Measurements from ENCODE around the gene CARMIL1.

CARMIL1 gene

GRCh38 chr6:25601800-25602673, 322.9 kb downstream of the CARMIL1 start:
- no peak overlapping the region for H3K27ac Mint-ChIP-seq

GRCh38 chr6:25602674-25602982, 323.5 kb downstream of the CARMIL1 start:
- H3K9me3 Mint-ChIP-seq = no peaks in the 10 kb centered on the region

More at GRCh38 chr6:25601800-25602673, 322.9 kb downstream of the CARMIL1 start:
- Mint-ChIP-seq H3K36me3 (ENCODE audit: low read depth) (no peaks in the 10 kb centered on the region), H3K4me1 (ENCODE audit: low read depth) (no peaks in the 10 kb centered on the region), H3K9me3 (no peaks in the 10 kb centered on the region), H3K4me3 (no peak overlapping the region), H3K27me3 (no peaks in the 10 kb centered on the region)

GRCh38 chr6:25603251-25603650, 324.1 kb downstream of the CARMIL1 start:
- Mint-ChIP-seq H3K36me3 (ENCODE audit: low read depth) (no peaks in the 10 kb centered on the region), H3K4me3 (no peak overlapping the region), H3K27ac (no peak overlapping the region), H3K27me3 (no peaks in the 10 kb centered on the region), H3K9me3 (no peaks in the 10 kb centered on the region), H3K4me1 (ENCODE audit: low read depth) (no peaks in the 10 kb centered on the region)

More at GRCh38 chr6:25602674-25602982, 323.5 kb downstream of the CARMIL1 start:
- Mint-ChIP-seq H3K27me3 (no peaks in the 10 kb centered on the region), H3K27ac (no peak overlapping the region), H3K36me3 (ENCODE audit: low read depth) (no peaks in the 10 kb centered on the region), H3K4me3 (no peak overlapping the region), H3K4me1 (ENCODE audit: low read depth) (no peaks in the 10 kb centered on the region)

GRCh38 chr6:25606151-25606550, 327.0 kb downstream of the CARMIL1 start:
- Mint-ChIP-seq H3K36me3 (ENCODE audit: low read depth) (peaks cover 4% of the 10 kb centered on the region), H3K4me3 (no peak overlapping the region), H3K27me3 (no peaks in the 10 kb centered on the region), H3K4me1 (ENCODE audit: low read depth) (no peaks in the 10 kb centered on the region), H3K27ac (no peak overlapping the region), H3K9me3 (no peaks in the 10 kb centered on the region)

- H3K36me3 Mint-ChIP-seq (ENCODE audit: low read depth) = peaks cover 4% of the 10 kb centered on the region
- no peak overlapping the region for H3K27ac Mint-ChIP-seq
Observed at GRCh38 chr6:25608558-25609174, 329.5 kb downstream of the CARMIL1 start.

GRCh38 chr6:25612666-25613065, 333.5 kb downstream of the CARMIL1 start:
- Mint-ChIP-seq H3K27ac (no peak overlapping the region), H3K36me3 (ENCODE audit: low read depth) (peaks cover 4% of the 10 kb centered on the region), H3K4me1 (ENCODE audit: low read depth) (peaks cover 3% of the 10 kb centered on the region), H3K27me3 (no peaks in the 10 kb centered on the region), H3K9me3 (no peaks in the 10 kb centered on the region), H3K4me3 (no peak overlapping the region)

More at GRCh38 chr6:25608558-25609174, 329.5 kb downstream of the CARMIL1 start:
- Mint-ChIP-seq H3K4me3 (no peak overlapping the region), H3K4me1 (ENCODE audit: low read depth) (peaks cover 3% of the 10 kb centered on the region), H3K9me3 (no peaks in the 10 kb centered on the region), H3K27me3 (no peaks in the 10 kb centered on the region)

GRCh38 chr6:25613415-25613814, 334.2 kb downstream of the CARMIL1 start:
- Mint-ChIP-seq H3K4me3 (no peak overlapping the region), H3K27ac (no peak overlapping the region), H3K9me3 (no peaks in the 10 kb centered on the region), H3K4me1 (ENCODE audit: low read depth) (peaks cover 3% of the 10 kb centered on the region), H3K36me3 (ENCODE audit: low read depth) (peaks cover 4% of the 10 kb centered on the region), H3K27me3 (no peaks in the 10 kb centered on the region)

- no peak overlapping the region for H3K27ac Mint-ChIP-seq
- peaks cover 3% of the 10 kb centered on the region for H3K4me1 Mint-ChIP-seq (ENCODE audit: low read depth)
- peaks cover 4% of the 10 kb centered on the region for H3K36me3 Mint-ChIP-seq (ENCODE audit: low read depth)
- no peak overlapping the region for H3K4me3 Mint-ChIP-seq
- H3K9me3 Mint-ChIP-seq = no peaks in the 10 kb centered on the region
- no peaks in the 10 kb centered on the region for H3K27me3 Mint-ChIP-seq
Observed at GRCh38 chr6:25614052-25614451, 334.9 kb downstream of the CARMIL1 start.

- no peaks in the 10 kb centered on the region for H3K36me3 Mint-ChIP-seq (ENCODE audit: low read depth)
Observed at GRCh38 chr6:25615471-25615870, 336.3 kb downstream of the CARMIL1 start.

GRCh38 chr6:25617997-25618396, 338.8 kb downstream of the CARMIL1 start:
- no peaks in the 10 kb centered on the region for H3K4me1 Mint-ChIP-seq (ENCODE audit: low read depth)
- no peaks in the 10 kb centered on the region for H3K36me3 Mint-ChIP-seq (ENCODE audit: low read depth)
- no peaks in the 10 kb centered on the region for H3K27me3 Mint-ChIP-seq
- H3K27ac Mint-ChIP-seq = no peak overlapping the region
- H3K9me3 Mint-ChIP-seq = no peaks in the 10 kb centered on the region
- H3K4me3 Mint-ChIP-seq = no peak overlapping the region

More at GRCh38 chr6:25615471-25615870, 336.3 kb downstream of the CARMIL1 start:
- H3K9me3 Mint-ChIP-seq = no peaks in the 10 kb centered on the region
- H3K27me3 Mint-ChIP-seq = no peaks in the 10 kb centered on the region
- no peak overlapping the region for H3K27ac Mint-ChIP-seq
- H3K4me1 Mint-ChIP-seq (ENCODE audit: low read depth) = peaks cover 3% of the 10 kb centered on the region
- H3K4me3 Mint-ChIP-seq = no peak overlapping the region

GRCh38 chr6:25619217-25619616, 340.0 kb downstream of the CARMIL1 start:
- H3K27me3 Mint-ChIP-seq = no peaks in the 10 kb centered on the region

GRCh38 chr6:25620391-25620790, 341.2 kb downstream of the CARMIL1 start:
- Mint-ChIP-seq H3K36me3 (ENCODE audit: low read depth) (no peaks in the 10 kb centered on the region), H3K4me1 (ENCODE audit: low read depth) (no peaks in the 10 kb centered on the region), H3K9me3 (no peaks in the 10 kb centered on the region)

More at GRCh38 chr6:25619217-25619616, 340.0 kb downstream of the CARMIL1 start:
- no peaks in the 10 kb centered on the region for H3K36me3 Mint-ChIP-seq (ENCODE audit: low read depth)
- no peaks in the 10 kb centered on the region for H3K9me3 Mint-ChIP-seq
- no peak overlapping the region for H3K27ac Mint-ChIP-seq
- H3K4me3 Mint-ChIP-seq = no peak overlapping the region
- H3K4me1 Mint-ChIP-seq (ENCODE audit: low read depth) = no peaks in the 10 kb centered on the region

GRCh38 chr6:25623065-25623464, 343.9 kb downstream of the CARMIL1 start:
- Mint-ChIP-seq H3K27ac (no peak overlapping the region), H3K27me3 (no peaks in the 10 kb centered on the region), H3K4me3 (no peak overlapping the region), H3K4me1 (ENCODE audit: low read depth) (no peaks in the 10 kb centered on the region), H3K9me3 (no peaks in the 10 kb centered on the region), H3K36me3 (ENCODE audit: low read depth) (no peaks in the 10 kb centered on the region)

More at GRCh38 chr6:25620391-25620790, 341.2 kb downstream of the CARMIL1 start:
- H3K27me3 Mint-ChIP-seq = no peaks in the 10 kb centered on the region
- H3K4me3 Mint-ChIP-seq = no peak overlapping the region
- H3K27ac Mint-ChIP-seq = no peak overlapping the region

- no peak overlapping the region for H3K4me3 Mint-ChIP-seq
- H3K27me3 Mint-ChIP-seq = no peaks in the 10 kb centered on the region
- no peak overlapping the region for H3K27ac Mint-ChIP-seq
- no peaks in the 10 kb centered on the region for H3K9me3 Mint-ChIP-seq
- no peaks in the 10 kb centered on the region for H3K4me1 Mint-ChIP-seq (ENCODE audit: low read depth)
- no peaks in the 10 kb centered on the region for H3K36me3 Mint-ChIP-seq (ENCODE audit: low read depth)
Observed at GRCh38 chr6:25623879-25624278, 344.7 kb downstream of the CARMIL1 start.

- H3K27ac Mint-ChIP-seq = no peak overlapping the region
Observed at GRCh38 chr6:25627001-25627400, 347.8 kb downstream of the CARMIL1 start.

More at GRCh38 chr6:25627001-25627400, 347.8 kb downstream of the CARMIL1 start:
- no peaks in the 10 kb centered on the region for H3K9me3 Mint-ChIP-seq
- peaks cover 12% of the 10 kb centered on the region for H3K27me3 Mint-ChIP-seq
- H3K4me3 Mint-ChIP-seq = no peak overlapping the region
- no peaks in the 10 kb centered on the region for H3K36me3 Mint-ChIP-seq (ENCODE audit: low read depth)
- H3K4me1 Mint-ChIP-seq (ENCODE audit: low read depth) = no peaks in the 10 kb centered on the region

All from stimulated activated naive CD8-positive, alpha-beta T cell treated with anti-CD3 and anti-CD28 coated beads, Interleukin-15, Interleukin-2, amounts not matched to agents 100 ng/mL and 50 ng/mL, for 24 hours (primary cell).